GM18498 (cell line): Measurements from ENCODE around the gene SNRNP35.
"Not testable (repeated sequence)": the region's sequence is repeated elsewhere in the genome, so short reads cannot be mapped to it uniquely, and the experiment has no call there.

Experiments used
- ATAC-seq: cut with Tn5 transposase; IDR thresholded peaks from one replicate; pipeline ENCODE4 v1.9.1; 2021; ENCODE audit warnings: mild to moderate bottlenecking, moderate library complexity; ENCODE audit not compliant: unreplicated experiment

Gene SNRNP35

GRCh38 chr12:123446333-123446713 lies 11.6 kb upstream of the SNRNP35 start:
- no peak for ATAC-seq

- ATAC-seq, result no peak
Measured at GRCh38 chr12:123449249-123449733, 8.6 kb upstream of the SNRNP35 start.

- ATAC-seq, result no peak
Measured at GRCh38 chr12:123449856-123450255, 8.1 kb upstream of the SNRNP35 start.

- no peak for ATAC-seq
Measured at GRCh38 chr12:123450636-123451035, 7.3 kb upstream of the SNRNP35 start.

GRCh38 chr12:123452276-123452550 lies 5.7 kb upstream of the SNRNP35 start:
- not testable (repeated sequence) for ATAC-seq

- no peak for ATAC-seq
Measured at GRCh38 chr12:123453165-123453564, 4.8 kb upstream of the SNRNP35 start.

GRCh38 chr12:123463174-123463573 lies 5.2 kb downstream of the SNRNP35 start:
- ATAC-seq, result not testable (repeated sequence)

- ATAC-seq, result no peak
Measured at GRCh38 chr12:123465084-123465483, 7.1 kb downstream of the SNRNP35 start.

GRCh38 chr12:123468786-123469185 lies 10.8 kb downstream of the SNRNP35 start:
- ATAC-seq, result no peak

- ATAC-seq, result no peak
Measured at GRCh38 chr12:123469978-123470377, 12.0 kb downstream of the SNRNP35 start.

- ATAC-seq, result no peak
Measured at GRCh38 chr12:123471374-123472068, 13.6 kb downstream of the SNRNP35 start.

- no peak for ATAC-seq
Measured at GRCh38 chr12:123472438-123472849, 14.5 kb downstream of the SNRNP35 start.

GRCh38 chr12:123474485-123475245 lies 16.7 kb downstream of the SNRNP35 start:
- ATAC-seq, result no peak

- ATAC-seq, result no peak
Measured at GRCh38 chr12:123475246-123475703, 17.3 kb downstream of the SNRNP35 start.

- ATAC-seq, result no peak
Measured at GRCh38 chr12:123478069-123478468, 20.1 kb downstream of the SNRNP35 start.

- ATAC-seq, result no peak
Measured at GRCh38 chr12:123478762-123479161, 20.8 kb downstream of the SNRNP35 start.

GRCh38 chr12:123479442-123480180 lies 21.7 kb downstream of the SNRNP35 start:
- ATAC-seq, result no peak

GRCh38 chr12:123481251-123481650 lies 23.3 kb downstream of the SNRNP35 start:
- not testable (repeated sequence) for ATAC-seq

- ATAC-seq, result no peak
Measured at GRCh38 chr12:123482876-123483275, 24.9 kb downstream of the SNRNP35 start.

- no peak for ATAC-seq
Measured at GRCh38 chr12:123483602-123484248, 25.8 kb downstream of the SNRNP35 start.

GRCh38 chr12:123485756-123486155 lies 27.8 kb downstream of the SNRNP35 start:
- no peak for ATAC-seq
